Panc1 (cell line): ENCODE measurements around the gene REV1. TPM values are rescaled to one million over a fixed set of nuclear protein-coding genes. Genes with fewer than 3 reads are reported as not detected.
"Not testable (repeated sequence)": the region's sequence is repeated elsewhere in the genome, so short reads cannot be mapped to it uniquely, and the experiment has no call there.

ENCODE experiments used
- ATAC-seq: fragments of 200-7000 bp; cut with Tn5 transposase; 2 replicates; pipeline ENCODE4 v1.9.1; 2020; ENCODE audit warnings: mild to moderate bottlenecking, moderate library complexity
- BruUV-seq: library from RNA; stranded (reverse); fragments of 400-500 nt; replicated peaks from 2 replicates; lab custom pipeline; 2021; lab: Mats Ljungman, UMichigan
- CTCF ChIA-PET: fragments of 300-600 bp; sonication (Branson Sonifier 250); formaldehyde crosslinking; loops from one replicate; lab custom pipeline; 2022; ENCODE audit warnings: antibody characterized with exemption; lab: Charles Lee
- POLR2A ChIA-PET: fragments of 300-600 bp; sonication (Branson Sonifier 250); formaldehyde crosslinking; loops from one replicate; lab custom pipeline; 2022; ENCODE audit warnings: antibody characterized with exemption; lab: Charles Lee
- DNase-seq: peaks from one replicate; pipeline ENCODE4 v3.0.0-alpha.2; 2010; ENCODE audit warnings: low read depth, low spot score
- H3K27ac ChIP-seq: 2 replicates; pipeline ENCODE4 v1.5.1; 2011; ENCODE audit warnings: mild to moderate bottlenecking, low read length, inconsistent platforms
- H3K27me3 ChIP-seq: fragments of 200-500 bp; sonication (Bioruptor generic); 2 replicates; pipeline ENCODE4 v1.6.0; 2014; ENCODE audit warnings: low read length, inconsistent platforms; ENCODE audit not compliant: control insufficient read depth, insufficient read depth
- H3K36me3 ChIP-seq: fragments of 200-500 bp; sonication (Bioruptor generic); 2 replicates; pipeline ENCODE4 v1.5.1; 2014; ENCODE audit warnings: inconsistent platforms, mild to moderate bottlenecking, low read length, moderate library complexity; ENCODE audit not compliant: control insufficient read depth, insufficient read depth
- H3K4me1 ChIP-seq: 2 replicates; pipeline ENCODE4 v1.5.1; 2011; ENCODE audit warnings: inconsistent platforms, mild to moderate bottlenecking, low read length, moderate library complexity; ENCODE audit not compliant: control insufficient read depth, insufficient read depth
- H3K4me3 ChIP-seq, 2 experiments: 2 replicates each; pipeline ENCODE4 v1.5.1; 2011 to 2012; ENCODE audit warnings: low read depth in 2 of 2, low read length in 2 of 2, mild to moderate bottlenecking in 2 of 2, inconsistent platforms in 1 of 2, moderate library complexity in 1 of 2
- H3K9me3 ChIP-seq: fragments of 200-500 bp; sonication (Bioruptor generic); 2 replicates; pipeline ENCODE4 v1.5.1; 2014; ENCODE audit warnings: low read depth, mild to moderate bottlenecking, inconsistent platforms, low read length, moderate library complexity; ENCODE audit not compliant: control insufficient read depth, insufficient read depth
- CTCF ChIP-seq: fragments of 450-650 bp; IDR thresholded peaks from 2 replicates; pipeline ENCODE4 v1.5.1; 2017; ENCODE audit warnings: mild to moderate bottlenecking
- POLR2AphosphoS5 ChIP-seq: IDR thresholded peaks from 2 replicates; pipeline ENCODE4 v1.6.1; 2012; ENCODE audit warnings: mild to moderate bottlenecking, low read depth, low read length, moderate library complexity
- REST ChIP-seq, 2 experiments: IDR thresholded peaks; 2 replicates each; pipeline ENCODE4 v1.6.1; 2011 to 2012; ENCODE audit warnings: low read depth in 2 of 2, control low read depth in 1 of 2, low read length in 1 of 2, mild to moderate bottlenecking in 1 of 2, moderate library complexity in 1 of 2; ENCODE audit not compliant: insufficient read depth in 1 of 2
- SIN3A ChIP-seq: IDR thresholded peaks from 2 replicates; pipeline ENCODE4 v1.6.1; 2012; ENCODE audit warnings: low read depth, mild to moderate bottlenecking, low read length, moderate library complexity, borderline replicate concordance; ENCODE audit not compliant: insufficient read depth
- TCF7L2 ChIP-seq: IDR thresholded peaks from 2 replicates; pipeline ENCODE4 v1.6.1; 2011; ENCODE audit warnings: mild to moderate bottlenecking, low read depth, low read length, inconsistent platforms
- in situ Hi-C: cut with HindIII; loops from 2 replicates; pipeline ENCODE4 v1.10.0; 2016; ENCODE audit warnings: low sequenced_read_pairs, low pct_unique_long_range_greater_than_20kb
- intact Hi-C: fragments of 100-400 bp; cut with micrococcal nuclease; formaldehyde crosslinking; loops from one replicate; pipeline ENCODE4 v1.10.0; 2022; ENCODE audit not compliant: unreplicated experiment
- total RNA-seq: library from RNA; stranded (reverse); gene quantifications from one replicate; pipeline ENCODE4 v1.2.1, GENCODE V29; 2021; ENCODE audit not compliant: unreplicated experiment

REV1 gene
- total RNA-seq, 1 experiment from 2014 or later = 35.0 TPM

- peaks cover 48% of the 10 kb centered on the region for H3K36me3 ChIP-seq
- ChIA-PET POLR2A (no interaction called here), CTCF (no interaction called here)
- H3K9me3 ChIP-seq = no peaks in the 10 kb centered on the region
- DNase-seq (no peak), ATAC-seq (no peak)
- no peak overlapping the region for H3K27ac ChIP-seq
- no peak overlapping the region for H3K4me3 ChIP-seq
- intact Hi-C loops = no loop called here
- in situ Hi-C loops = no loop called here
- TF ChIP-seq POLR2AphosphoS5 (no peak), REST (IDR thresholded peaks at IDR 0.05; ENCODE audit: insufficient read depth in 1 of 2, low read depth in 2 of 2, low read length in 1 of 2) (no peak), TCF7L2 (no peak), CTCF (no peak), SIN3A (no peak)
- BruUV-seq = no TSS peak
- no peaks in the 10 kb centered on the region for H3K27me3 ChIP-seq
- no peaks in the 10 kb centered on the region for H3K4me1 ChIP-seq
Measured at GRCh38 chr2:99374747-99375146, 115.1 kb downstream of the REV1 start.

GRCh38 chr2:99373144-99373543, 116.7 kb downstream of the REV1 start:
- intact Hi-C loops = no loop called here
- no TSS peak for BruUV-seq
- Histone ChIP-seq H3K27ac (no peak overlapping the region), H3K36me3 (peaks cover 36% of the 10 kb centered on the region), H3K27me3 (no peaks in the 10 kb centered on the region), H3K4me3 (no peak overlapping the region), H3K9me3 (no peaks in the 10 kb centered on the region), H3K4me1 (no peaks in the 10 kb centered on the region)
- DNase-seq = no peak
- POLR2A ChIA-PET = no interaction called here
- no peak for ATAC-seq
- in situ Hi-C loops = no loop called here
- CTCF ChIA-PET = no interaction called here
- TF ChIP-seq SIN3A (no peak), CTCF (no peak), TCF7L2 (no peak), REST (IDR thresholded peaks at IDR 0.05; ENCODE audit: insufficient read depth in 1 of 2, low read depth in 2 of 2, low read length in 1 of 2) (no peak), POLR2AphosphoS5 (no peak)

GRCh38 chr2:99368854-99369253, 121.0 kb downstream of the REV1 start:
- H3K4me1 ChIP-seq, H3K9me3 ChIP-seq, in situ Hi-C loops, H3K4me3 ChIP-seq, BruUV-seq, ATAC-seq, H3K27me3 ChIP-seq, CTCF ChIA-PET, DNase-seq, POLR2A ChIA-PET, H3K27ac ChIP-seq, intact Hi-C loops: not testable (repeated sequence)
- peaks cover 52% of the 10 kb centered on the region for H3K36me3 ChIP-seq
